SK-N-MC (cell line): ENCODE data around the gene OR2T4.

Source experiments
- EZH2 ChIP-seq: fragments of 200-600 bp; sonication (generic); IDR thresholded peaks from one replicate; pipeline ENCODE4 v1.6.1; 2017; ENCODE audit warnings: antibody characterized with exemption
- FOXP2 ChIP-seq: optimal IDR thresholded peaks from 2 replicates; pipeline ENCODE3; 2011; ENCODE audit warnings: mild to moderate bottlenecking, moderate library complexity; ENCODE audit not compliant: insufficient read depth; ENCODE audit errors: extremely low read length, control extremely low read depth
- POLR2AphosphoS5 ChIP-seq: IDR thresholded peaks from 2 replicates; pipeline ENCODE4 v1.6.1; 2012; ENCODE audit warnings: mild to moderate bottlenecking, low read depth, low read length, borderline replicate concordance

DNA sequence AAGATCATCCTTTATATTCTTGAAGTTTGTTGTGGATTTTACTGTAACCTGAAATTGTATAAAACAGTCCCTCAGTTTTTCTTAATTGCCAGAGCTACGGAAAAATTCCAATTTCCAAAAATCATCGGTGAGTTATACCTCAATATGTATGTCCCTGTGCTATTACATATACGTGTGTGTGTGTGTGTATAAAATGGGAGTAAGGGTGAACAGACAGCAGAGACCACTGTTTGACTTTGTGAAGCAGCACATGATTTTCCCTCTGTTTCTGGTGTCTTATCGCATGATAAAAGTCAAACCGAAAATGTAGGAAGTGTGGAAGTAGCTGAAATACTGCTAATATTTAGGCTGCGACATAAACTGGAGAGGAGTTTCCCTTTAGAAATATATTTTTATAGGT, 42.6 kb downstream of the OR2T4 start:
- TF ChIP-seq EZH2 (no peak), POLR2AphosphoS5 (no peak), FOXP2 (no peak)
